SK-N-SH (cell line): ENCODE data around the gene ARHGAP15. TPM values are rescaled to one million over a fixed set of nuclear protein-coding genes. Genes with fewer than 3 reads are reported as not detected.

Experiments used
- CTCF ChIA-PET: fragments of 300-600, 350-600 bp; formaldehyde crosslinking; extraction: SDS; loops from one replicate; lab custom pipeline; 2021; lab: Yijun Ruan, JAX
- POLR2A ChIA-PET: fragments of 350-600 bp; sonication (Branson Sonifier 250); formaldehyde crosslinking; extraction: SDS; loops from one replicate; lab custom pipeline; 2020; ENCODE audit warnings: antibody characterized with exemption, inconsistent platforms; lab: Yijun Ruan, JAX
- DNase-seq: peaks from one replicate; pipeline ENCODE4 v3.0.0; 2012
- H2AFZ ChIP-seq: fragments of 200-600 bp; sonication (generic); 2 replicates; pipeline ENCODE4 v1.8.1; 2016; ENCODE audit warnings: antibody characterized with exemption, mild to moderate bottlenecking, low read depth
- H3F3A ChIP-seq: fragments of 200-600 bp; sonication (generic); replicated peaks from 2 replicates; pipeline ENCODE3; 2016; ENCODE audit warnings: antibody characterized with exemption, mild to moderate bottlenecking; ENCODE audit not compliant: insufficient read depth
- H3K27ac ChIP-seq, 2 experiments: fragments of 200-500 bp in 1 of 2; fragments of 200-600 bp in 1 of 2; sonication (Bioruptor generic) in 1 of 2; sonication (generic), shearing (Covaris generic) in 1 of 2; 2 replicates each; pipeline versions ENCODE4 v1.5.1 to v1.6.1; 2014 to 2016; ENCODE audit warnings: low read depth in 2 of 2, inconsistent platforms in 1 of 2, low read length in 1 of 2, mild to moderate bottlenecking in 1 of 2, mixed read lengths in 1 of 2
- H3K27me3 ChIP-seq: fragments of 200-600 bp; sonication (generic), shearing (Covaris generic); 2 replicates; pipeline ENCODE4 v1.6.1; 2016; ENCODE audit warnings: mixed run types; ENCODE audit not compliant: insufficient read depth
- H3K36me3 ChIP-seq, 2 experiments: fragments of 200-500 bp in 1 of 2; fragments of 200-600 bp in 1 of 2; sonication (Bioruptor generic) in 1 of 2; sonication (generic) in 1 of 2; replicated peaks in 1 of 2; 2 replicates each; pipeline versions ENCODE3 to v1.5.1; 2014 to 2016; ENCODE audit warnings: low read length in 1 of 2, mild to moderate bottlenecking in 1 of 2; ENCODE audit not compliant: insufficient read depth in 2 of 2, control insufficient read depth in 1 of 2
- H3K4me1 ChIP-seq, 2 experiments: fragments of 200-500 bp in 1 of 2; fragments of 200-600 bp in 1 of 2; sonication (Bioruptor generic) in 1 of 2; sonication (generic), shearing (Covaris generic) in 1 of 2; 2 replicates each; pipeline versions ENCODE4 v1.5.1 to v1.6.1; 2014 to 2016; ENCODE audit warnings: low read depth in 1 of 2, low read length in 1 of 2, mixed run types in 1 of 2; ENCODE audit not compliant: insufficient read depth in 2 of 2, control insufficient read depth in 1 of 2
- H3K4me2 ChIP-seq: fragments of 200-600 bp; sonication (generic), shearing (Covaris generic); 2 replicates; pipeline ENCODE4 v1.6.1; 2017; ENCODE audit warnings: mixed run types
- H3K4me3 ChIP-seq, 2 experiments: fragments of 200-500 bp in 1 of 2; fragments of 200-600 bp in 1 of 2; sonication (Bioruptor generic) in 1 of 2; sonication (generic), shearing (Covaris generic) in 1 of 2; 2 replicates each; pipeline versions ENCODE4 v1.5.1 to v1.8.1; 2014 to 2016; ENCODE audit warnings: low read depth in 2 of 2, inconsistent platforms in 1 of 2, low read length in 1 of 2, mild to moderate bottlenecking in 1 of 2, mixed read lengths in 1 of 2, moderate library complexity in 1 of 2
- H3K79me2 ChIP-seq: fragments of 200-600 bp; sonication (generic); 2 replicates; pipeline ENCODE4 v1.8.1; 2017; ENCODE audit warnings: mild to moderate bottlenecking; ENCODE audit not compliant: insufficient read depth
- H3K9ac ChIP-seq: fragments of 200-600 bp; sonication (generic); 2 replicates; pipeline ENCODE4 v1.6.1; 2017; ENCODE audit warnings: mixed run types
- H3K9me2 ChIP-seq: fragments of 200-600 bp; sonication (generic); 2 replicates; pipeline ENCODE4 v1.6.1; 2017; ENCODE audit warnings: mixed run types
- H3K9me3 ChIP-seq: fragments of 200-600 bp; sonication (generic); 2 replicates; pipeline ENCODE4 v1.6.1; 2017; ENCODE audit warnings: mixed run types, mild to moderate bottlenecking, moderate library complexity
- H4K20me1 ChIP-seq: fragments of 200-600 bp; sonication (generic); 2 replicates; pipeline ENCODE4 v1.6.1; 2017; ENCODE audit warnings: mild to moderate bottlenecking, mixed run types; ENCODE audit not compliant: insufficient read depth
- CHD2 ChIP-seq: fragments of 150-350 bp; IDR thresholded peaks from 2 replicates; pipeline ENCODE4 v1.6.1; 2018; ENCODE audit warnings: low read length; ENCODE audit not compliant: partially characterized antibody
- ELF1 ChIP-seq: IDR thresholded peaks from 2 replicates; pipeline ENCODE4 v1.4.0; 2012
- EP300 ChIP-seq, 2 experiments: IDR thresholded peaks; 2 replicates each; pipeline versions ENCODE4 v1.4.0 to v1.6.1; 2012; ENCODE audit warnings: borderline replicate concordance in 1 of 2, low read depth in 1 of 2, low read length in 1 of 2
- EZH2phosphoT487 ChIP-seq: fragments of 200-600 bp; sonication (generic); IDR thresholded peaks from 2 replicates; pipeline ENCODE4 v1.6.1; 2017; ENCODE audit warnings: low read depth, mixed run types, mild to moderate bottlenecking, antibody characterized with exemption, moderate library complexity, borderline replicate concordance
- FOSL2 ChIP-seq: IDR thresholded peaks from 2 replicates; pipeline ENCODE4 v1.4.0; 2012; ENCODE audit warnings: low read depth, mild to moderate bottlenecking, moderate library complexity, borderline replicate concordance
- FOXJ3 ChIP-seq: sonication (generic); formaldehyde crosslinking; IDR thresholded peaks from 2 replicates; pipeline ENCODE4 v1.5.1; 2020; ENCODE audit warnings: mild to moderate bottlenecking, missing genetic modification reagents
- FOXM1 ChIP-seq: IDR thresholded peaks from 2 replicates; pipeline ENCODE4 v1.4.0; 2012; ENCODE audit warnings: low read depth, mild to moderate bottlenecking
- GABPA ChIP-seq: IDR thresholded peaks from 2 replicates; pipeline ENCODE4 v1.4.0; 2012; ENCODE audit warnings: low read depth, mild to moderate bottlenecking
- JUND ChIP-seq: IDR thresholded peaks from 2 replicates; pipeline ENCODE4 v1.4.0; 2012
- NRF1 ChIP-seq: IDR thresholded peaks from 2 replicates; pipeline ENCODE4 v1.6.1; 2012; ENCODE audit warnings: low read depth, mild to moderate bottlenecking, low read length
- RAD21 ChIP-seq: IDR thresholded peaks from 2 replicates; pipeline ENCODE4 v1.6.1; 2012; ENCODE audit warnings: mild to moderate bottlenecking, low read length
- RCOR1 ChIP-seq: fragments of 150-350 bp; IDR thresholded peaks from 2 replicates; pipeline ENCODE4 v1.6.1; 2017; ENCODE audit warnings: antibody characterized with exemption, low read length
- RXRA ChIP-seq: IDR thresholded peaks from 2 replicates; pipeline ENCODE4 v1.4.0; 2012; ENCODE audit warnings: low read depth, mild to moderate bottlenecking, borderline replicate concordance
- SIN3A ChIP-seq: IDR thresholded peaks from 2 replicates; pipeline ENCODE4 v1.6.1; 2012; ENCODE audit warnings: low read depth, mild to moderate bottlenecking, low read length, moderate library complexity, borderline replicate concordance
- TAF1 ChIP-seq: IDR thresholded peaks from 2 replicates; pipeline ENCODE4 v1.6.1; 2012; ENCODE audit warnings: low read depth, mild to moderate bottlenecking, low read length, moderate library complexity, borderline replicate concordance
- TCF12 ChIP-seq: IDR thresholded peaks from 2 replicates; pipeline ENCODE4 v1.4.0; 2012
- TEAD4 ChIP-seq: IDR thresholded peaks from 2 replicates; pipeline ENCODE4 v1.4.0; 2012; ENCODE audit warnings: mild to moderate bottlenecking, borderline replicate concordance; ENCODE audit not compliant: insufficient read depth
- WGBS: methylation state at CpG from one replicate; pipeline ENCODE4 v1.1.6; 2017; ENCODE audit warnings: low lambda C conversion rate; 5-methylcytosine and 5-hydroxymethylcytosine counted together
- polyA plus RNA-seq, 3 experiments: library from polyadenylated mRNA; depleted of rRNA; stranded (reverse); fragments of >200 nt; gene quantifications; 2 replicates each; pipeline ENCODE4 v1.2.3, GENCODE V29; 2012
- TF ChIP-seq, protein P1 (sequence below): fragments of 200-600 bp; sonication (generic); IDR thresholded peaks from 2 replicates; pipeline ENCODE4 v1.6.1; 2017; ENCODE audit warnings: antibody characterized with exemption, mild to moderate bottlenecking, moderate library complexity
- TF ChIP-seq, protein P2 (sequence below): IDR thresholded peaks from 2 replicates; pipeline ENCODE4 v1.6.1; 2012; ENCODE audit warnings: mild to moderate bottlenecking, low read depth, low read length, moderate library complexity

Gene ARHGAP15
- polyA plus RNA-seq, 1 of the 3 experiments (the other 2 are of a cell fraction): not detected

DNA sequence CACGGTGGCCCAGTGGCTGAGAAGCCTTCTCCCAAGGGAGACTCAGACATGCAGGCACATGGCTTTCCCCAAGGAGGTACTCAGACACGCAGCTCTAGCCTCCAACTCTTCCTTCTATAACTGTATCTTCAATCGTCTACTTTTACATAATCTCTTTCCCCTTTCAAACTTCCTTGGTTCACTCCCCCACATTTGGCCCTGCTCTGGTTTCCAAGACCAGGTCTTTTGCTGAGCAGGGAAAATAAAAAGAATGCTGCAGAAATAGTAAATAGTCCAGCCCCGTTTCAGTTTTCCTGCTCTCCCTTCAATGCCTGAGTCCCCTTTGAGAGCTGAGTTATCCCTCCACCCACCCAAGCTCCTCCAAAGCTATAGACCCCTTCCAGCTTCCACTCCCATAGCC lies 635.0 kb downstream of the ARHGAP15 start:
- Histone ChIP-seq H3K9me2 (no peaks in the 10 kb centered on the region), H3K27ac (no peak overlapping the region), H3F3A (no peaks in the 10 kb centered on the region), H2AFZ (no peak overlapping the region), H3K36me3 (no peaks in the 10 kb centered on the region), H3K79me2 (no peaks in the 10 kb centered on the region), H3K27me3 (no peaks in the 10 kb centered on the region), H3K4me1 (no peaks in the 10 kb centered on the region), H3K4me2 (no peak overlapping the region), H3K4me3 (no peak overlapping the region), H4K20me1 (no peaks in the 10 kb centered on the region), H3K9me3 (no peaks in the 10 kb centered on the region), H3K9ac (no peak overlapping the region)
- DNase-seq: no peak
- ChIA-PET POLR2A (no interaction called here), CTCF (no interaction called here)
- 68% methylated on average over 4 of the region's 4 CpGs for WGBS
- TF ChIP-seq RCOR1: no peak
- TF ChIP-seq FOXJ3: no peak
- TF ChIP-seq, protein P1, sequence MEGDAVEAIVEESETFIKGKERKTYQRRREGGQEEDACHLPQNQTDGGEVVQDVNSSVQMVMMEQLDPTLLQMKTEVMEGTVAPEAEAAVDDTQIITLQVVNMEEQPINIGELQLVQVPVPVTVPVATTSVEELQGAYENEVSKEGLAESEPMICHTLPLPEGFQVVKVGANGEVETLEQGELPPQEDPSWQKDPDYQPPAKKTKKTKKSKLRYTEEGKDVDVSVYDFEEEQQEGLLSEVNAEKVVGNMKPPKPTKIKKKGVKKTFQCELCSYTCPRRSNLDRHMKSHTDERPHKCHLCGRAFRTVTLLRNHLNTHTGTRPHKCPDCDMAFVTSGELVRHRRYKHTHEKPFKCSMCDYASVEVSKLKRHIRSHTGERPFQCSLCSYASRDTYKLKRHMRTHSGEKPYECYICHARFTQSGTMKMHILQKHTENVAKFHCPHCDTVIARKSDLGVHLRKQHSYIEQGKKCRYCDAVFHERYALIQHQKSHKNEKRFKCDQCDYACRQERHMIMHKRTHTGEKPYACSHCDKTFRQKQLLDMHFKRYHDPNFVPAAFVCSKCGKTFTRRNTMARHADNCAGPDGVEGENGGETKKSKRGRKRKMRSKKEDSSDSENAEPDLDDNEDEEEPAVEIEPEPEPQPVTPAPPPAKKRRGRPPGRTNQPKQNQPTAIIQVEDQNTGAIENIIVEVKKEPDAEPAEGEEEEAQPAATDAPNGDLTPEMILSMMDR: no peak
- TF ChIP-seq RAD21: no peak
- TF ChIP-seq TCF12: no peak

DNA sequence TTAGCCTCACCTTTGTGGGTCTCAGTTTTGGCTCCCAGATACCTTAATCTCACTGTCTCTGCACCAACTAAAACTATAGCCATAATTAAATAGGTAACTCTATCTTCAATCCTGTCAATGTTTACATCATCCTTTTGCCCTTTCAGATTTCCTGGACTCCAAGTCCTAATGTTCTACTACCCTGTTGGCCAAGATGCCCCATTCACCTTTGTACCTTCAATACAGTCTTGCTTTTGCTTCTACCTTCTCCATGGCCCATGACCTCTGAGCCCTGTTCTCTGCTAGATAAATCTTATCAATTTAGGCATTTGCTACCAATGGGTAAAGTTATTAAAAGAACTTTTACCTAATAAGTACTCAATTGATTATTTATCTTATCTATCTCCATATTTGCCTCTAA lies 635.5 kb downstream of the ARHGAP15 start:
- TF ChIP-seq CHD2 (no peak), NRF1 (no peak), TAF1 (no peak), FOSL2 (no peak)
- Histone ChIP-seq H3K9ac (no peak overlapping the region), H3K9me3 (no peaks in the 10 kb centered on the region), H3K4me1 (no peaks in the 10 kb centered on the region), H3K9me2 (no peaks in the 10 kb centered on the region), H3K4me3 (no peak overlapping the region), H3K36me3 (no peaks in the 10 kb centered on the region), H3K79me2 (no peaks in the 10 kb centered on the region), H2AFZ (no peak overlapping the region), H4K20me1 (no peaks in the 10 kb centered on the region), H3K27ac (no peak overlapping the region), H3K4me2 (no peak overlapping the region), H3K27me3 (no peaks in the 10 kb centered on the region), H3F3A (no peaks in the 10 kb centered on the region)
- POLR2A ChIA-PET: no interaction called here
- CTCF ChIA-PET: no interaction called here
- no peak for DNase-seq

DNA sequence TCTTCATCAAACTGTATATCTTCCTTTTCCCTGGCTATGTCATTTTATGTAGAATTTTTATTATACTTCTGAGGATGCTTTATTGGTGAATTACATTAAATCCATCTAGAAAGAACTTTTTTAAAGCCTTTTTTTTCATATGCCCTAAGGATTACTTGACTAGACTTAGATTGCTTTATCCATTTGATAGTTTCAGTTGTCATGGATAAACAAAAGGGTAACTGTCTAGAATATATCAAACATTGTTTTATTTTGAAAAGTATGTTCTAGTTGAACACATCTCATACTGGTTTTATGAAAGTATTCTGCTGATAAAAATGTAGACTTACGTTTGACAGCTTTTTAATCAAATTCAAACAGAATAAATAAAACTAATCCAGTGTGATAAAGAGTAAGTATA lies 639.8 kb downstream of the ARHGAP15 start:
- 36% methylated on average over 1 of the region's 1 CpG for WGBS
- DNase-seq: no peak
- Histone ChIP-seq H2AFZ (no peak overlapping the region), H3K4me1 (peaks cover 0 to 5% of the 10 kb centered on the region in 2 experiments; a peak in 2 of 4 replicates), H4K20me1 (no peaks in the 10 kb centered on the region), H3K36me3 (no peaks in the 10 kb centered on the region)
- TF ChIP-seq JUND (no peak), RXRA (no peak), FOXM1 (no peak), SIN3A (no peak), GABPA (no peak), TEAD4 (no peak), EZH2phosphoT487 (no peak), EP300 (IDR thresholded peaks at IDR 0.05; ENCODE audit: borderline replicate concordance in 1 of 2, low read depth in 1 of 2, low read length in 1 of 2) (no peak), ELF1 (no peak), CHD2 (no peak), RAD21 (no peak)
- TF ChIP-seq, protein P2, sequence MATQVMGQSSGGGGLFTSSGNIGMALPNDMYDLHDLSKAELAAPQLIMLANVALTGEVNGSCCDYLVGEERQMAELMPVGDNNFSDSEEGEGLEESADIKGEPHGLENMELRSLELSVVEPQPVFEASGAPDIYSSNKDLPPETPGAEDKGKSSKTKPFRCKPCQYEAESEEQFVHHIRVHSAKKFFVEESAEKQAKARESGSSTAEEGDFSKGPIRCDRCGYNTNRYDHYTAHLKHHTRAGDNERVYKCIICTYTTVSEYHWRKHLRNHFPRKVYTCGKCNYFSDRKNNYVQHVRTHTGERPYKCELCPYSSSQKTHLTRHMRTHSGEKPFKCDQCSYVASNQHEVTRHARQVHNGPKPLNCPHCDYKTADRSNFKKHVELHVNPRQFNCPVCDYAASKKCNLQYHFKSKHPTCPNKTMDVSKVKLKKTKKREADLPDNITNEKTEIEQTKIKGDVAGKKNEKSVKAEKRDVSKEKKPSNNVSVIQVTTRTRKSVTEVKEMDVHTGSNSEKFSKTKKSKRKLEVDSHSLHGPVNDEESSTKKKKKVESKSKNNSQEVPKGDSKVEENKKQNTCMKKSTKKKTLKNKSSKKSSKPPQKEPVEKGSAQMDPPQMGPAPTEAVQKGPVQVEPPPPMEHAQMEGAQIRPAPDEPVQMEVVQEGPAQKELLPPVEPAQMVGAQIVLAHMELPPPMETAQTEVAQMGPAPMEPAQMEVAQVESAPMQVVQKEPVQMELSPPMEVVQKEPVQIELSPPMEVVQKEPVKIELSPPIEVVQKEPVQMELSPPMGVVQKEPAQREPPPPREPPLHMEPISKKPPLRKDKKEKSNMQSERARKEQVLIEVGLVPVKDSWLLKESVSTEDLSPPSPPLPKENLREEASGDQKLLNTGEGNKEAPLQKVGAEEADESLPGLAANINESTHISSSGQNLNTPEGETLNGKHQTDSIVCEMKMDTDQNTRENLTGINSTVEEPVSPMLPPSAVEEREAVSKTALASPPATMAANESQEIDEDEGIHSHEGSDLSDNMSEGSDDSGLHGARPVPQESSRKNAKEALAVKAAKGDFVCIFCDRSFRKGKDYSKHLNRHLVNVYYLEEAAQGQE: no peak
- TF ChIP-seq, all 33 proteins: peak for 0
- Histone ChIP-seq H3K79me2 (no peaks in the 10 kb centered on the region), H3K27ac (no peak overlapping the region), H3K9me3 (no peaks in the 10 kb centered on the region), H3K9ac (no peak overlapping the region), H3K9me2 (no peaks in the 10 kb centered on the region), H3K27me3 (no peaks in the 10 kb centered on the region), H3F3A (no peaks in the 10 kb centered on the region), H3K4me3 (no peak overlapping the region), H3K4me2 (no peak overlapping the region)
- CTCF ChIA-PET: no interaction called here
- POLR2A ChIA-PET: no interaction called here
